NCI-H2227 (cell line): ENCODE results near the gene TNS2.
A peak's percentile ranks its signal among the peaks of the same experiment; 100 is the strongest.

ENCODE experiments used
- DNase-seq: peaks from one replicate; lab custom pipeline; 2025; ENCODE audit not compliant: unreplicated experiment; lab: John Stamatoyannopoulos, UW

Gene TNS2

DNA sequence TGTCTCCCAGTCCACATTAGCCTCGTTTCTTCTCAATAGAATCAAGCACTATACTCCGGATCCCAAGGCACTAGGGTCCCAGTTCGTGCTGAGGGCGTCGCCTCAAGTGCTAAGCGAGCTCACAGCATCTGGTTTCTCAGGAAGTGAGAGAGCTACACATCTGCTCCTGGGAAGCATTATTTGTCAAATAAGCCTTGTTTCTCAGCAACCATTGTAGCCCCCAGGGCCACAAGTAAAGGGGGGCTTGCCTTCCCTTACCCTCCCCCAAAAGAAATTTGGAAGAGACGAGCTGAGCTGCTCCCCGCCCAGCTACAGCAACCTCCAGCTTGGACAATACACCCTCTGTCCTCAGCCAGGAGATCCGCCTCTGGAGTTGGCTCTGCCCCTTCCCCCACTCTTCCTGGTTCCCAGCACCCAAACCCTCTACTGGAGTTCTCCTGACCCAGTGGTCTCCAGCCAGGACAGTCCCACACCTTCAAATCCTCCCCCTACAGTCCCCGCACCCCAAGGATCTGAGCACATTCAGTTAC, 5.7 kb upstream of the TNS2 start:
- no peak for DNase-seq

- no peak for DNase-seq
These were observed 4.8 kb upstream of the TNS2 start for GRCh38 chr12:53044896-53045695.

- no peak for DNase-seq
These were observed 4.2 kb upstream of the TNS2 start for GRCh38 chr12:53045696-53046045.

- no peak for DNase-seq
These were observed 3.1 kb upstream of the TNS2 start for GRCh38 chr12:53046655-53047220.

DNA sequence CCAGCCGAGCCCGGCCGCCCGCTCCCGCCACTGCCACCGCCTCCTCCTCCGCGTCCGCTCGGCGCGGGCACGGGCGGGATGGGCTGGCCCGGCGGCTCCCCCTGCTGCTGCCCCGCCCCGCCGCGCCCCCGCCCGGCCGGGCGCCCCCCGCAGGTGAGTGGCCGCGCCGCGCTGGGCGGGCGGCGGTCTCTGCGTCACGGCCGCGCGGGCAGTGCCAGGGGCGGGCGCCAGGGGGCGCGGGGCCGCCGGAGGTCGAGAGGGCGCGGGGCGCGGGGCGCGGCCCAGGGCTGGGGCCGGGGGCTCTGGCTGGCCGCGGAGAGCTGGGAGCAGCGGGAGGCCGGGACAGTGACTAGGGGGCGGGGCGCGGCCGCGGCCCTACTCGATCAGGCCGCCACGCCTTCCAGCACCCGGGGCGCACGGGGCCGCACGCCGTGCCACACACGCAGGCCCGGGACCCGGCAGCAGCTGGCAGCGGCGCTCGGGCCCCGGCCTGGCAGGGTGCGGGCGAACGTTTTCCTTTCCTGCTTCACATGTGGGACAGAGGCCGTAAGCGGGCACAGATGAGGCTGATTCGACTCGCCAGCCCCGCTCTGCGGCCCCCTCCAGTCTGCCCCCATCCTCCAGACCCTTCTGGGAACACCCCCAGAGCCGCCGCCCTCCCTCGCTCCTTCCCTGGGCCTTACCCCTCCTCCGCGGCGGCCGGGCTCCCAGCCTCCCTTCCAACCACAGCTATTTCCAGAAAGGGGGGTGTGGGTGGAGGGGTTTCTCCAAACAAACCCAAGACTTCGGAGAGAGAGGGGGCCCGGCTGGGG, 2.4 kb upstream of the TNS2 start:
- DNase-seq, result peak; percentile 75

DNA sequence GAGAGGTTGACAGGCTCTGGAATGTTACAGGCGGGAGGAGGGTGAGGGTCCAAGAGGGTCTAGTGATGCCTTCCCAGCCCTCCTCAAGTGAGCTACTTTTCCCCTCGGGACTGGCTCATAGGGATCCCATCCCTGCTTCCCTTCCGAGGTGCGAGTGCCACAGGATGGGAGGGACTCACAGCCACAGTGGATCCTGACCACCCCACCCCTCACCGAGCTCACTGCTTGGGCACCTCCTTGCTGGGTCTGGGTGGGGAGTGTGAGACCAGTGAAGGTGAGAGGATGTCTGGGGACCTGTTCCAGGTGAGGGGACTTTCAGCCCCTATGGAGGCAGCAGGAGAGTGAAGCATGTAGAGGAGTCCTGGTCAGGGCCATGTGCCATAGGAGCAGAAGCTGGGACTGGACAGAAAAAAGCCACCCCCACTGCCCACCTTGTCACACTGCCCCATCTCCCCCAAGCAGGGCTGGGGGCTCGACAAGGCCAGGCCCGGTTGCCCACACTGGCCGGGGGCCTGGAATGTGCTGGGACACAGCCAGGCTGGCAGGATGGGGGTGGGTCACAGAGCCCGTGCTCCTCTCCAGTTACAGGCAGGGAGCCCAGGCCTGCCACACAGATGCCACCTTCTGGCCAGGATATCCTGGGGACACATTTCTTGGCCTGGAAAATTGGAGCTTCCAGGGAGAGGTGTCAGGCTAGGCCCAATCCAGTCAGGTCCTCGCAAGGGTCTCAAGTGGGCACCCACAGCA, 1.7 kb upstream of the TNS2 start:
- no peak for DNase-seq

DNA sequence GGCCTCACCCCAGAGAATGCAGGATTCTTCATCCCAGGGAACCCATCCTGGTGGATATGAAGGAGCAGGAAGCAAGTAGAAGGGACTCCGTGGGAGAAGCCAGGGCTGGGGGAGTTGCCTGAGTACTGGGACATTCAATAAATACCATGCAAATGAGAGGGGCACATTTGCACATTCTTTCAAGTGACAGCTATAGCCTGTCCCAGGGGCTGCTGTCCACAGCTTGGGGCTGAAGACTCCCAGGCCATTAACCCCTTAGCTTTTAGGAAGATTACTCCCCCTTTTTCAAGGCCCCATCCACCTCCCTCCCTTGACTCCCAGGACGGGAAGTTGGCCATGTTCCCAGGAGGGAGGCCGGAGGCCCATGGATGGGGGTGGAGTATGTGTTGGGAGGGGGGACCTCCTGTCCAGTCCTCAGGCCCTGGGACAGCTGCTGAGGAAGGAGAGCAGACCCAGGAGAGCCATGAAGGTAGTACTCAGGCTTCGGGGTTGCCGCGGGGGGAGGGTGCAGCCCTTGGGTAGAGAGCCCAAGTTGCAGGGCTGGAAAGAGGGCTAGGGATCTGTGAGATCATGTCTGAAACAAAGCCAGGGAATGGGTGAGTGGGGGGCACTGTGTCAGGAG, 974 bp upstream of the TNS2 start:
- DNase-seq, result no peak

GRCh38 chr12:53050426-53051057, 677 bp downstream of the TNS2 start:
- no peak for DNase-seq

GRCh38 chr12:53051058-53051880, 1.4 kb downstream of the TNS2 start:
- DNase-seq, result no peak

- DNase-seq, result no peak
These were observed 2.1 kb downstream of the TNS2 start for GRCh38 chr12:53051881-53052412.

GRCh38 chr12:53052419-53053217, 2.8 kb downstream of the TNS2 start:
- DNase-seq, result no peak

DNA sequence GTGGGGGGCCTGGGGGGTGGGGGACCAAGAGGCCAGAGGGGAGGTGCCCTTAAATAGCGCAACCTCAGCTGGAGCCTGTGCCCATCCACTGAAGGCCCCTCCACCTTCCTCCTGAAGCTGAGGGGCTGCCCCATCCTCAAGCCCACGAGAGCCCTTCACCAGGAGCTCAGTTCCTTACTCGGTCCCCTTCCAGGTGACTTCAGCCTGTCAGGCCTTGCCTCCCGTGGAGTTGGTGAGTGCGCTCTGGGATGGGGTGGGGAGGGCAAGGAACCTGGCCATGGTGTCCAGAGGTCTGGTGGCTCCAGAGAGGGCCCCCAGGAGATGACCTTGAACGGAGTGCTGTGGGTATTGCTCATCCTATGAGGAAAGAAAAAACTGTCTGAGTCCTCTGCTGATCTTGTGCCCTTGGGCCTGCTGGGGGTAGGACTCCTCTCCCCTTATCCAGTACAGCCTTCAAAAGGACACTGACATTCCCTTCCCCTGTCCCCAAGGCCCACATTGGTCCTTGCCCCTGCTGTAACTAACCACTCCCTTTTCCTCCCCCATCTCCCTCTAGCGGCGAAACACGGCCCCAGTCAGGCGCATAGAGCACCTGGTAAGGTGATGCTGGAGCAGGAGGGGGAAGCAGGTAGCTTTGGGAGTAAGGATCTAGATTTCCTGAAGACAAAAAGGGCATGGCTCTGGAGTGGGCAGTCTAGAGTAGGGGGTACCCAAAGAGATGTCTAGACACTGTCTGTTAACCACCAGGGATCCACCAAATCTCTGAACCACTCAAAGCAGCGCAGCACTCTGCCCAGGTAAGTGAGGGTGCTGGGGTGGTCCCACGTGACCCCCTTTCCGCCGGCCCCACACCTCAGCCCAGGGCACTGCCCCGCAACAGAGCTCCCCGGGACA, 3.6 kb downstream of the TNS2 start:
- DNase-seq, result peak; percentile 29

DNA sequence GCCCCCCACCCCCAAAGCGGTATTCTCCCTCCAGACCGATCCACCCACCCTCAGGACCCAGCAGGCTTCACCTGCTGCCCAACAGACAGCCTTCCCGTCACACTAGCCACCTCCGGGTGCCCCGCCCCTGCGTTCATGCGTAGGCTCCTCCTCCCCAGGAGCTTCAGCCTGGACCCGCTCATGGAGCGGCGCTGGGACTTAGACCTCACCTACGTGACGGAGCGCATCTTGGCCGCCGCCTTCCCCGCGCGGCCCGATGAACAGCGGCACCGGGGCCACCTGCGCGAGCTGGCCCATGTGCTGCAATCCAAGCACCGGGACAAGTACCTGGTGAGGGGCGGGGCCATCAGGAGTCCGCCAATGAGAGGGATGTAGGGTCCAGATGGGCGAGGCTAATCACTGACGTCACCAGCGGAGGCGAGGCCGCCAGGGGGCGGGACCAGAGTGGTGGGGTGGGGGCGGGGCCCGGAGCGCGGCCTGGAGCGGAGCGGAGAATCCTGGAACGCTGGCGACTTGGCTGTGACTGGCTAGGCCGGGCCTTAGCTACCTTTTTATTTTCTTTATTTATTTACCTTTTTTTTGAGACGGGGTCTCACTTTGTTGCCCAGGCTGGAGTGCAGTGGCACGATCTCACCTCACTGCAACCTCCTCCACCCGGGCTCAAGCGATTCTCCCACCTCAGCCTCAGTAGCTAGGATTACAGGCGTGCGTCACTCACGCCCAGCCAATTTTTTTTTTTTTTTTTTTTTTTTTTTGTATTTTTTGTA, 4.4 kb downstream of the TNS2 start:
- peak; percentile 94 for DNase-seq

DNA sequence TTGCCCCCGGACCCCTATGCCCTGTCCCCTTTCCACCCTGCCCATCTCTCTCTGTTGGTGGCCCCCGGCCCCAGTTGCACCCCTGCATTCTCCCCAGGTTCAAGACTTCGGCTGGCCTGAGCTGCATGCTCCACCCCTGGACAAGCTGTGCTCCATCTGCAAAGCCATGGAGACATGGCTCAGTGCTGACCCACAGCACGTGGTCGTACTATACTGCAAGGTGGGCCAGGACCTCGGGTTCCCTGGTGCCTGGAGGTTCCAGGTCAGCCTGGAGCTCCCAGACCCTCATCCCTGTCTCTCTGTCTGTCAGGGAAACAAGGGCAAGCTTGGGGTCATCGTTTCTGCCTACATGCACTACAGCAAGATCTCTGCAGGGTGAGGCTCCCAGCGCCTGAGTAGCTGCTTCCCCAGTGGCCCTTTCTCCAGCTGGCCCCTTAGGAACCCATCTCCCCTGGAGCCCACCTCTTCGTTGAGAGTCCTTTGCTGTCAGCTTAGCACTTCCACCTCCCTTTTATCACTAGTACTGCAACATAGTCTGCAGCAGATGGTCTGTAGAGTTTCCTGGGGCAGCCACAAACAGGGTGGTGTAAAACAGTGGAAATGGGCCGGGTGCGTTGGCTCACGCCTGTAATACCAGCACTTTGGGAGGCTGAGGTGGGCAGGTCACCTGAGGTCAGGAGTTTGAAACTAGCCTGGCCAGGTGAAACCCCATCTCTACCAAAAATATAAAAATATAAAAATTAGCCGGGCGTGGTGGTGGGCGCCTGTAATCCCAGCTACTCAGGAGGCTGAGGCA, 5.8 kb downstream of the TNS2 start:
- DNase-seq, result no peak

GRCh38 chr12:53056296-53056695, 6.4 kb downstream of the TNS2 start:
- no peak for DNase-seq

DNA sequence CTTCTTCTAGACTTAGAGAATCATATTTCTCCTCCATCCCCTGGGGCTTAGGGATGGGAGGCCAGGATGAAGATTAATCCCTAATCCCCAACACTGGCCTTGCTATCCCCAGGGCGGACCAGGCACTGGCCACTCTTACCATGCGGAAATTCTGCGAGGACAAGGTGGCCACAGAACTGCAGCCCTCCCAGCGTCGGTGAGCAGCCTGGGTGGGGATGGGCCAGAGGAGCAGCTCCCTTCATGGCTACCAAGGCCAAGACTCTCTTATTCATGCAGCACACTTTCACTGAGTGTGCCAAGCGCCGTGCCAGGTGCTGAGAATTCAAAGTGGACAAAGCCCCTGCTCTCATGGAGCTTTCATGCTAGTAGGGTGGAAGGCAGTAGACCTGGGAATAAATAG, 7.0 kb downstream of the TNS2 start:
- DNase-seq, result no peak
